ENCODE measurements around the gene OAS3. TPM values are rescaled to one million over a fixed set of nuclear protein-coding genes. Genes with fewer than 3 reads are reported as not detected.

The OAS3 gene
- total and polyA plus RNA-seq, 2 donors (not counting 1 experiment from before 2014, with no cell fraction given), result 16.5 to 24.9 TPM

- ATAC-seq (ENCODE audit: low read depth), result no peak
- WGBS (ENCODE audit: insufficient coverage), result 97% methylated on average over 11 of the region's 16 CpGs
- peaks cover 25 to 26% of the 10 kb centered on the region in 2 donors for H3K4me1 ChIP-seq (ENCODE audit: control insufficient read depth in 2 of 2, insufficient read depth in 2 of 2, low read length in 2 of 2)
- H3K27ac ChIP-seq (ENCODE audit: low read length in 2 of 2), result no peak overlapping the region
- intact Hi-C loops (cut with micrococcal nuclease), result loop anchor here (2.0 kb wide), 1 partner anchor 17 kb away; no protein-coding TSS in a partner anchor
- H3K27ac Mint-ChIP-seq, result no peak overlapping the region
- peaks cover 26% of the 10 kb centered on the region for H3K4me1 Mint-ChIP-seq
- ChIA-PET POLR2A (interaction anchor here (0.7 kb wide), 1 partner anchor 10 kb away, joined by 3 read pairs; no protein-coding TSS in a partner anchor), CTCF (interaction anchor here (1.0 to 2.4 kb wide), 4 partner anchors 11 to 52 kb away, joined by 4 to 10 read pairs (median 4); partner anchors contain the start of gene OAS1)
- DNase-seq, result no peak
- H3K27me3 Mint-ChIP-seq, result no peaks in the 10 kb centered on the region
- H3K79me2 ChIP-seq (ENCODE audit: control insufficient read depth, insufficient read depth, low read length), result peaks cover 15% of the 10 kb centered on the region
- no peak overlapping the region for H2AFZ ChIP-seq (ENCODE audit: insufficient read depth, low read depth, low read length, poor library complexity, severe bottlenecking)
- H3K4me3 Mint-ChIP-seq, result no peak overlapping the region
- no peak overlapping the region for H3K4me3 ChIP-seq (ENCODE audit: control extremely low read depth in 1 of 5, extremely low read depth in 1 of 5, insufficient read depth in 1 of 5, low read depth in 2 of 5, low read length in 4 of 5)
- TF ChIP-seq EZH2 (IDR thresholded peaks at IDR 0.05; ENCODE audit: borderline replicate concordance, insufficient read depth, low read depth, low read length, poor library complexity, severe bottlenecking), result no peak
- TF ChIP-seq, protein P1, sequence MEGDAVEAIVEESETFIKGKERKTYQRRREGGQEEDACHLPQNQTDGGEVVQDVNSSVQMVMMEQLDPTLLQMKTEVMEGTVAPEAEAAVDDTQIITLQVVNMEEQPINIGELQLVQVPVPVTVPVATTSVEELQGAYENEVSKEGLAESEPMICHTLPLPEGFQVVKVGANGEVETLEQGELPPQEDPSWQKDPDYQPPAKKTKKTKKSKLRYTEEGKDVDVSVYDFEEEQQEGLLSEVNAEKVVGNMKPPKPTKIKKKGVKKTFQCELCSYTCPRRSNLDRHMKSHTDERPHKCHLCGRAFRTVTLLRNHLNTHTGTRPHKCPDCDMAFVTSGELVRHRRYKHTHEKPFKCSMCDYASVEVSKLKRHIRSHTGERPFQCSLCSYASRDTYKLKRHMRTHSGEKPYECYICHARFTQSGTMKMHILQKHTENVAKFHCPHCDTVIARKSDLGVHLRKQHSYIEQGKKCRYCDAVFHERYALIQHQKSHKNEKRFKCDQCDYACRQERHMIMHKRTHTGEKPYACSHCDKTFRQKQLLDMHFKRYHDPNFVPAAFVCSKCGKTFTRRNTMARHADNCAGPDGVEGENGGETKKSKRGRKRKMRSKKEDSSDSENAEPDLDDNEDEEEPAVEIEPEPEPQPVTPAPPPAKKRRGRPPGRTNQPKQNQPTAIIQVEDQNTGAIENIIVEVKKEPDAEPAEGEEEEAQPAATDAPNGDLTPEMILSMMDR (IDR thresholded peaks at IDR 0.05), result no peak
- H3K4me2 ChIP-seq (replicated peaks; ENCODE audit: low read depth, low read length, poor library complexity, severe bottlenecking), result no peak overlapping the region
- no peaks in the 10 kb centered on the region for H3K9me3 Mint-ChIP-seq (ENCODE audit: insufficient read depth)
- H3K9me3 ChIP-seq (ENCODE audit: control extremely low read depth in 1 of 3, control insufficient read depth in 2 of 3, insufficient read depth in 1 of 3, low read length in 2 of 3), result no peaks in the 10 kb centered on the region
- H4K20me1 ChIP-seq (ENCODE audit: control insufficient read depth, insufficient read depth, low read length, poor library complexity, severe bottlenecking), result no peaks in the 10 kb centered on the region
- peaks cover 0 to 13% of the 10 kb centered on the region in 2 experiments for H3K36me3 ChIP-seq (replicated peaks in 1 of 2; ENCODE audit: control extremely low read depth in 1 of 2, control insufficient read depth in 1 of 2, extremely low read depth in 1 of 2, insufficient read depth in 2 of 2, low read length in 1 of 2)
- H3K9ac ChIP-seq (ENCODE audit: low read length), result no peak overlapping the region
- H3K27me3 ChIP-seq (replicated peaks in 1 of 4; ENCODE audit: control extremely low read depth in 1 of 4, control insufficient read depth in 3 of 4, insufficient read depth in 4 of 4, low read length in 3 of 4), result no peaks in the 10 kb centered on the region
Measured at GRCh38 chr12:112941528-112942335, 3.5 kb downstream of the OAS3 start.

GRCh38 chr12:112942572-112942971 is 4.3 kb downstream of the OAS3 start:
- Histone ChIP-seq H2AFZ (ENCODE audit: insufficient read depth, low read depth, low read length, poor library complexity, severe bottlenecking) (no peak overlapping the region), H3K36me3 (replicated peaks in 1 of 2; ENCODE audit: control extremely low read depth in 1 of 2, control insufficient read depth in 1 of 2, extremely low read depth in 1 of 2, insufficient read depth in 2 of 2, low read length in 1 of 2) (peaks cover 0 to 13% of the 10 kb centered on the region in 2 experiments), H3K4me2 (replicated peaks; ENCODE audit: low read depth, low read length, poor library complexity, severe bottlenecking) (no peak overlapping the region), H4K20me1 (ENCODE audit: control insufficient read depth, insufficient read depth, low read length, poor library complexity, severe bottlenecking) (no peaks in the 10 kb centered on the region), H3K27ac (ENCODE audit: low read length in 2 of 2) (no peak overlapping the region), H3K79me2 (ENCODE audit: control insufficient read depth, insufficient read depth, low read length) (peaks cover 15% of the 10 kb centered on the region), H3K9ac (ENCODE audit: low read length) (no peak overlapping the region), H3K9me3 (ENCODE audit: control extremely low read depth in 1 of 3, control insufficient read depth in 2 of 3, insufficient read depth in 1 of 3, low read length in 2 of 3) (no peaks in the 10 kb centered on the region), H3K4me3 (ENCODE audit: control extremely low read depth in 1 of 5, extremely low read depth in 1 of 5, insufficient read depth in 1 of 5, low read depth in 2 of 5, low read length in 4 of 5) (no peak overlapping the region), H3K4me1 (ENCODE audit: control insufficient read depth in 2 of 2, insufficient read depth in 2 of 2, low read length in 2 of 2) (peaks cover 25 to 26% of the 10 kb centered on the region in 2 donors), H3K27me3 (replicated peaks in 1 of 4; ENCODE audit: control extremely low read depth in 1 of 4, control insufficient read depth in 3 of 4, insufficient read depth in 4 of 4, low read length in 3 of 4) (no peaks in the 10 kb centered on the region)
- POLR2A ChIA-PET, result interaction anchor here (0.5 kb wide), 1 partner anchor 161 kb away, joined by 4 read pairs; no protein-coding TSS in a partner anchor
- peaks cover 4% of the 10 kb centered on the region for H3K9me3 Mint-ChIP-seq (ENCODE audit: insufficient read depth)
- CTCF ChIA-PET, result interaction anchor here (0.6 to 2.4 kb wide), 3 partner anchors 42 to 229 kb away, joined by 3 to 10 read pairs (median 4); no protein-coding TSS in a partner anchor
- H3K27me3 Mint-ChIP-seq, result no peaks in the 10 kb centered on the region
- no peak for DNase-seq
- TF ChIP-seq, protein P1 (IDR thresholded peaks at IDR 0.05), result no peak
- no peak for TF ChIP-seq EZH2 (IDR thresholded peaks at IDR 0.05; ENCODE audit: borderline replicate concordance, insufficient read depth, low read depth, low read length, poor library complexity, severe bottlenecking)
- no peak overlapping the region for H3K27ac Mint-ChIP-seq
- intact Hi-C loops (cut with micrococcal nuclease), result no loop called here
- no CpG with 5 or more reads among the region's 1 CpG for WGBS (ENCODE audit: insufficient coverage)
- no peak for ATAC-seq (ENCODE audit: low read depth)
- no peak overlapping the region for H3K4me3 Mint-ChIP-seq
- peaks cover 24% of the 10 kb centered on the region for H3K4me1 Mint-ChIP-seq
